HG03378 (cell line): ENCODE results near the gene RNU6-1.
A peak's percentile ranks its signal among the peaks of the same experiment; 100 is the strongest.

Experiments used
- ATAC-seq: cut with Tn5 transposase; IDR thresholded peaks from one replicate; pipeline ENCODE4 v1.9.1; 2021; ENCODE audit warnings: mild to moderate bottlenecking, moderate library complexity; ENCODE audit not compliant: unreplicated experiment

The RNU6-1 gene

DNA sequence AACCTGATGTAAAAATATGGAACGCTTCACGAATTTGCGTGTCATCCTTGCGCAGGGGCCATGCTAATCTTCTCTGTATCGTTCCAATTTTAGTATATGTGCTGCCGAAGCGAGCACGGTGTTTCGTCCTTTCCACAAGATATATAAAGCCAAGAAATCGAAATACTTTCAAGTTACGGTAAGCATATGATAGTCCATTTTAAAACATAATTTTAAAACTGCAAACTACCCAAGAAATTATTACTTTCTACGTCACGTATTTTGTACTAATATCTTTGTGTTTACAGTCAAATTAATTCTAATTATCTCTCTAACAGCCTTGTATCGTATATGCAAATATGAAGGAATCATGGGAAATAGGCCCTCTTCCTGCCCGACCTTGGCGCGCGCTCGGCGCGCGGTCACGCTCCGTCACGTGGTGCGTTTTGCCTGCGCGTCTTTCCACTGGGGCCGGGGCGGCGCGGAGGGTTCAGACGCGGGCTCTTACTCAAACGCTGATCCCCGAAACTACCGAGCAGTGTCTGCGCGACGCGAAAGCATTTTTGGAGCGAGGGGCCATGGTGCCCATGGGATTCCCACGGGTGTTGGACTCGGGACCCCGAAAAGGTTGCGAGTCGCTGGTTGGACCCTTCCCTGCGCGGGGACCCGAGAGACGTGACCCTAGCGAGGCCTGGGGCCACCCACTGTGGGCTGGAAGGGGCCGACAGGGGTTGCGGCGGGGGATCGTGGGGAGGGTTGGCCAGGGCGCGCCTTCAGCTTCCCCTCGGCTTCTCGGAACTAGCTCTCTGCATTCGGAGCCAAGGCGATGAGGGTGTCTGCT lies at the start of gene RNU6-1:
Gene RNU6-1 (minus strand): TSS at position 117 of the 820 bp plus-strand sequence.
- peak; percentile 72 for ATAC-seq

- no peak for ATAC-seq
Observed at GRCh38 chr15:67887776-67888175, 47.9 kb upstream of the RNU6-1 start.

DNA sequence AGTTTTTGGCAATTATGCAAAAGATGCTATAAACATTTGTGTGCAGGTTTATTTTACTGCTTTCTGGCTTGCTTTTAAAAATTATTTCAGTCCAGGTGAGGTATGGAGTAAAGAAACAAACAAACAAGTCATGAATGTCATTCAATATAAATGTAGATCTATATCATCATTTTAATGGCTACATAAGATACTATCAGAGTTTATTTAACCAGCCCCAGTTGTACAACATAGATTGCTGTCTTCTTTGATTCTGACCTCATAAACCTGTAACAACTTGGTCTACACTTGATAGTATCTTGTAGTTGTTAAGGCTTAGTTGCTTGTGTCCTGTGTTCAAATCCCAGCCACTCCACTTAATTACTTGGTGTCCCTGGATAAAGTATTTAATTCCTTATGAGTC lies 46.0 kb upstream of the RNU6-1 start:
- ATAC-seq: no peak

- ATAC-seq: no peak
Observed at GRCh38 chr15:67885175-67885523, 45.3 kb upstream of the RNU6-1 start.

DNA sequence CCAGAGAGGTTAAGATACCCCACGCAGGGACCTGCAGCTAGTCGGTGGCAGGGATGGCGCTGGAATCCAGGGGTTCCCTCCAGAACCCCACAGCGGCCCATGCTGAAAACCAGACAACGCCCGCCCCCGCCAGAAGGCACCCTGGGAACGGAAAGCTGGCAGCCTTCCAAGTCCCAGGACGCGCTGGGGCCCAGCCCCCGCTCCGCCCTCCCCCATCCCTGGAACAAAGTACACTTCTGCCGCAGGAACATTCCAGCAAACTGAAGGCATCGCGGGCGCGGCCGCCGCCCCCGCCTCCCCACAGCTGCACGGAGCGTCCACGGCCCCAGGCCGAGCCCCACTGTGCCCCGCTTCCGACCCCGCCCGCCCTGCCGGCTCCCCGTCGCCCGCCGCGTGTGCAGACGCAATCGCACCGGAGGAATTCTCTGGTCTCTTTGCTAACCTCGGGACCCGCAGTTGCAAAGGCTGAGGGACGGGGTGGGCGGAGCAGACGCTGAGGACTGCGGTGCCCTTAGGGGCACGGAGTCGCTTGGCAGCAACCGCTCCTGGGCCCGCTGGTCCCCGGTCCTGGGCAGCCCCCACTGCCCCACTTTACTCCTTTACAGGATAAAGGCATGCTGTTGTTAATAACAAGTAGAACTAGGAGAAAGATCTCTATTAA lies 44.8 kb upstream of the RNU6-1 start:
- ATAC-seq: no peak

GRCh38 chr15:67884009-67884408 lies 44.2 kb upstream of the RNU6-1 start:
- no peak for ATAC-seq

GRCh38 chr15:67883234-67883773 lies 43.5 kb upstream of the RNU6-1 start:
- ATAC-seq: no peak

DNA sequence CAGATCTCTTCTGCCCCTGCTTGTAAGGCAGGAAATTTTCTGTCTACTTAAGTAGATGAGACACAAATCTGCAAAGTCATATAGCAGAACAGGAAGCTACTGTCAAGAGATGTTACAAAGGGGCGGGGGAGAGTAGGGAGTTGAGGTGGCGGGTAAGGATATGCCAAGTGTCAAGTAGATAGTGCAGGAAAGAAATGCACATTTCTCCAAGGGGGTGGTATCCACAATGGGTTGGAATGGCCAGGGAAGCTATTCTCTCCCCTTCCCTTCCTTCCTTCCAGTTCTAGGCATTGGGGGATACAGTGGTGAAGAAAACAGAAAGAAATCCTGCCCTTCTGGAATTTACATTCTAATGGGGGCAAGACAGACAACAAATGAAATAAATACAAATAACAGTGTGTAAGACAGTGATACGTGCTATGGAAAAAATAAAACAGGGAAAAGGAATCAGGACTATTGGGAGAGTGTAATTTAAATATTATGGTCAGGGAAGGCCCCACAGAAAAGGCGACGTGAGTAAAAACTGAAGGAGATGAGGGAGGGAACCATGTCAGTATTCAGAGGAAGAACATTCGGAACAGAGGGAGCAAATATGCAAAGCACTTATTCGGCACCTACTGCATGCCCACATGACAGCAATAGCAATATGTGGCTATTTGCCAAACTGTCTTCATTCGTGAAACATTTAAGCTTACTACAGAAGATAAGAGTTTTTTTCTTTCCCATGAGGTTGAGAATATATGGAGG lies 42.8 kb upstream of the RNU6-1 start:
- ATAC-seq: no peak

- no peak for ATAC-seq
Observed at GRCh38 chr15:67880651-67881182, 40.9 kb upstream of the RNU6-1 start.

DNA sequence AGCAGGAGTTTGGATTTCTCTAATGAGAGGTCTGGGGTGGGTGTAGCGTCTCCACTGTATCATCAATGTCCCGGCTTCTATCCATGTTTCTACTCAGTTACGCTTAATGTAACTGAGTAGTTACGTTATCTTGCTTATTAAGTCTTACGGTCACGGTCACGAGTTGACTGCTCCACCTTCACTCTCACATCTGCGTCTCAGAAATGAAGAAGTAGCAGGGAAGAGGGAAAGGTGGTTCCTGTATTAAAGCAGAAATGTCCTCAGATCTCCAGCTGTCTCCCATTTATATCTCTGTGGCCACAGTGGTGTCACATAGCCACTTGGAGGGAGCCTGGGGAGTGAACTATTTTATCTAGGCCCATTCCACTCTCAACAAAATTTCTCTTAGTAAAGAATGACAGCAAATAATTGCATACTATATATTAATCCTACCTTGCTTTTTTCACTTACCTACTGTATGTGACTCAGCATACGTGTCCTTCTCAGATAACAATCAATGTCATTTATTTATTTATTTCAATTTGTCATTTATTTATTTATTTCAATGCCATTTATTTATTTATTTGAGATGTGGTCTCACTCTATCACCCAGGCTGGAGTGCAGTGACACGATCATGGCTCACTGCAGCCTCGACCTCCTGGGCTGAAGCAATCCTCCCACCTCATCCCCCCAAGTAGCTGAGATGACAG lies 39.7 kb upstream of the RNU6-1 start:
- ATAC-seq: no peak

DNA sequence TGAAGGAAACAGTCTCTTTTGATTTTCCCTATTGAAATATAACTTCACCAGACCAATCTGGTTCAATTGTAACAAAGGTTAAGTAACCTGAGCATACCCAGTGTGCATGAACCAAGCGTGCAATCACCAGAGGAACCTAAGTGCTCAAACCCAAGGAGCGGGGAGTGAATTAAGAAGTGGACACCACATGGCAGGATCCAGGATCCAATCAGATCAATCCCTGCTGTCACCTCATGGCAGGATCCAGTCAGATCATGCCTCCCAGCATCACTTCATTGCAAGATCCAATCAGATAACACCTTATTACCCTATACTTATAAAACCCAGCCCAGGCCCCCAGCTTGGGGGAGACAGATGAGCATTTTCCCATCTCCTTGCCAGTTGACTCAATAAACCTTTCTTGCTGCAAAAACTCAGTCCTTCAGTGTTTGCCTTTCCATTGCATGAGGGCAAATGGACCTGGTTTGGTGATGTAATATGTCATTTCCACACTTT lies 38.9 kb upstream of the RNU6-1 start:
- ATAC-seq: no peak

DNA sequence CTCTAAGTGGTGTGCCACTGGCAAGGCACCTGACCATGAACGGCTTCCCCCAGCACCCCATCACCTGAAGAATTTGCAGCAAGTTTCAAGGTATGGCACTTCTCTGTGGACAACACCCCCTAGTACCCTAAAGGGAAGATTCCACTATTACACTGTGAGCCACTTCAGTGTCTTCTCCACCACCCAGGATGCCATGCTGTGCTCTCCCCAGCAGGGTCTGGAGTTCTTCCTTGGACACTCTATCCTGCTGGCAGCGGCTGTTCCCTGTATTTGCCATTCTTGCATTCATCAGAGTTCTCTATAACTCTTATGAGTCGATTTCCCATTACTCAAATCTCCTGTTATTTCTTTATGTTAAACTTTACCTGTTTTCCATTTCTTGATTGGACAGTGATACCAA lies 33.9 kb upstream of the RNU6-1 start:
- ATAC-seq: no peak

- no peak for ATAC-seq
Observed at GRCh38 chr15:67870868-67871408, 31.1 kb upstream of the RNU6-1 start.

DNA sequence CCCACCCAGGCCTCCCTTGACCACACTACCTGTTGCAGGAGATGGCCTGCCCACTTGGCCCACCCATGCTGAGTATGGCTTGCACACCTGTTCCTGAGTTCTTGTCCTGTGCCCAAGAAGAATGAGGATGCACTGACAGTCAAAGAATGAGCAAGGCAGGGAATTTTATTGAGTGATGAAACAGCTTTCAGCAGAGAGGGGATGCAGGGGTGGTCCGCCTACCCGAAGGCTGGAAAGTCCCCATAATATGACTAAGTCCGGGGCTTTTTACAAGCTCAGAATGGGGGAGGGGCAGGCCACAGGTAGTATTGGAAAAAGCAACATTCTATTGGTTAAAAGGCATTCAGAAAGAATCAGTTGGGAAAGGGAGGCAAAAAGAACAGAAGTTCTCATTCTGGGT lies 29.9 kb upstream of the RNU6-1 start:
- ATAC-seq: no peak

GRCh38 chr15:67865766-67866165 lies 25.9 kb upstream of the RNU6-1 start:
- ATAC-seq: no peak

- ATAC-seq: no peak
Observed at GRCh38 chr15:67865331-67865730, 25.5 kb upstream of the RNU6-1 start.

- no peak for ATAC-seq
Observed at GRCh38 chr15:67863442-67863987, 23.7 kb upstream of the RNU6-1 start.

DNA sequence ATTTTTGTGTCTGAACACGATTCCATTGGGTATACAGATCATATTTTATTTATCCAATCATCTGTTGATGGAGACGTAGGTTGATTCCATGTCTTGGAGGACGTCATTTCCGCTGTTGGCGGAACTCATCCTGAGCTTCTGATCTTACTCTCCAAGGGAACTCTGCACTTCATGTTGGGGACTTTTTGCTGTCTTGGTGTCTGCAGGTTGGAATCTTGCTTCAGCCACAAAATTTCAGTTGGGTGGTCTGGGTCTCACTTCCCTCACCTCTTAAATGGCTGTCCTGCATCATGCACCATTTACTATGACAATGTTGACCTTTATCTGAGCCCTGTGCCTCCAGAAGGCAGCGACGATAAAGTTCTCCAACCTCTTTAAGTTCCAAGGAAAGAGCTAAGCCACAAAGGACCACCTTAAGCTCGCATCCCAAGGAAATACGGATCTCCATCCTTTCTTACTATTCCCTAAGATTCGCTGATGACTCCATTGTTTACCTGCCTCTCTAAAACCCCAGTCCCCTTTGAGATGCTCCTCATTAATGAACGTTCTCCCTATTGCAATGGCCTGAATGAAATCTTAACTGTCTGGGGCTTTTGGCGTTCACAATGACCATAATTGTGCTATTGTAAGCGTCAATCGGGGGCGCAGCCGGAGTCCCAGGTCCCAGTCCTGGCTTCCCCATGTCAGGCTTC lies 23.1 kb upstream of the RNU6-1 start:
- no peak for ATAC-seq

DNA sequence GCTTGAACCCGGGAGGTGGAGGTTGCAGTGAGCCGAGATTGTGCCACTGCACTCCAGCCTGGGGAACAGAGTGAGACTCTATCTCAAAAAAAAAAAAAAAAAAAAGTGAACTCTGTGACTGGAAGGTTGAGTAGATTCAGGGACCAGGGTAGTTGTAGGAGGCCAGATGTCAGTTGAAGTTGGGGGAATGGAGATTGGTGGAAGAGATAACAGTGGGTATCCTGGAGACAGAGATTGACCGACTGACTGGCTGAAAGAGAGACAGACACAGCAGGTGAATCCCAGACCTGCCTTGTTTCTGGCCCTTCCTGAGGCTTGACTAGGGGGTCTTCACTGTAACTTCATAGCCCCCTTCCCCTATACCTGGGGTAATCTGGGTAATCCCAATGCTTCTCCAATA lies 22.1 kb upstream of the RNU6-1 start:
- ATAC-seq: no peak
